ENCODE measurements around the gene SGIP1. TPM values are rescaled to one million over a fixed set of nuclear protein-coding genes. Genes with fewer than 3 reads are reported as not detected.
A peak's percentile ranks its signal among the peaks of the same experiment; 100 is the strongest.

The SGIP1 gene
- polyA plus RNA-seq, 1 of the 3 experiments (the other 2 are of a cell fraction), result 15.5 TPM

GRCh38 chr1:66489972-66490601 lies 43.9 kb upstream of the SGIP1 start:
- no peaks in the 10 kb centered on the region for H3K9me3 ChIP-seq
- H3K36me3 ChIP-seq (replicated peaks in 1 of 2; ENCODE audit: control insufficient read depth in 1 of 2, insufficient read depth in 2 of 2, low read length in 1 of 2), result no peaks in the 10 kb centered on the region
- no peaks in the 10 kb centered on the region for H4K20me1 ChIP-seq (ENCODE audit: insufficient read depth)
- H3K4me2 ChIP-seq, result peak overlapping the region; percentile 81
- no peak for DNase-seq
- H3K4me1 ChIP-seq (ENCODE audit: control insufficient read depth in 1 of 2, insufficient read depth in 2 of 2, low read depth in 1 of 2, low read length in 1 of 2), result peaks cover 46 to 63% of the 10 kb centered on the region in 2 experiments
- H3K27ac ChIP-seq (ENCODE audit: low read depth in 2 of 2, low read length in 1 of 2), result peak overlapping the region; percentile 95 to 100
- CTCF ChIA-PET, result interaction anchor here (0.9 to 3.6 kb wide), 11 partner anchors 10 to 247 kb away, joined by 3 to 25 read pairs (median 9); no protein-coding TSS in a partner anchor
- no peaks in the 10 kb centered on the region for H3K27me3 ChIP-seq (ENCODE audit: insufficient read depth)
- H3K9me2 ChIP-seq, result no peaks in the 10 kb centered on the region
- H3K4me3 ChIP-seq (ENCODE audit: low read depth in 2 of 2, low read length in 1 of 2), result peak overlapping the region in 1 of 2 experiments; percentile 33; a peak in 1 of 4 replicates
- peak overlapping the region; percentile 70 for H3K9ac ChIP-seq
- 15% methylated on average over 2 of the region's 2 CpGs for WGBS (ENCODE audit: low lambda C conversion rate)
- no peaks in the 10 kb centered on the region for H3K79me2 ChIP-seq (ENCODE audit: insufficient read depth)
- peak overlapping the region; percentile 88 for H2AFZ ChIP-seq (ENCODE audit: low read depth)
- POLR2A ChIA-PET, result interaction anchor here (1.1 to 2.6 kb wide), 4 partner anchors 14 to 307 kb away, joined by 4 to 28 read pairs (median 8); no protein-coding TSS in a partner anchor
- TF ChIP-seq FOXJ3 (CRISPR knock-in tag; IDR thresholded peaks at IDR 0.05) (no peak), YY1 (IDR thresholded peaks at IDR 0.05; ENCODE audit: low read depth) (no peak), TAF1 (IDR thresholded peaks at IDR 0.05; ENCODE audit: borderline replicate concordance, low read depth, low read length) (no peak), EP300 (IDR thresholded peaks at IDR 0.05; ENCODE audit: borderline replicate concordance in 1 of 2, low read depth in 1 of 2, low read length in 1 of 2) (peak in 1 of 2 experiments; percentile 12; a peak in 1 of 4 replicates), RCOR1 (IDR thresholded peaks at IDR 0.05; ENCODE audit: low read length) (no peak)
- TF ChIP-seq, protein P1, sequence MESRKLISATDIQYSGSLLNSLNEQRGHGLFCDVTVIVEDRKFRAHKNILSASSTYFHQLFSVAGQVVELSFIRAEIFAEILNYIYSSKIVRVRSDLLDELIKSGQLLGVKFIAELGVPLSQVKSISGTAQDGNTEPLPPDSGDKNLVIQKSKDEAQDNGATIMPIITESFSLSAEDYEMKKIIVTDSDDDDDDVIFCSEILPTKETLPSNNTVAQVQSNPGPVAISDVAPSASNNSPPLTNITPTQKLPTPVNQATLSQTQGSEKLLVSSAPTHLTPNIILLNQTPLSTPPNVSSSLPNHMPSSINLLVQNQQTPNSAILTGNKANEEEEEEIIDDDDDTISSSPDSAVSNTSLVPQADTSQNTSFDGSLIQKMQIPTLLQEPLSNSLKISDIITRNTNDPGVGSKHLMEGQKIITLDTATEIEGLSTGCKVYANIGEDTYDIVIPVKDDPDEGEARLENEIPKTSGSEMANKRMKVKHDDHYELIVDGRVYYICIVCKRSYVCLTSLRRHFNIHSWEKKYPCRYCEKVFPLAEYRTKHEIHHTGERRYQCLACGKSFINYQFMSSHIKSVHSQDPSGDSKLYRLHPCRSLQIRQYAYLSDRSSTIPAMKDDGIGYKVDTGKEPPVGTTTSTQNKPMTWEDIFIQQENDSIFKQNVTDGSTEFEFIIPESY (IDR thresholded peaks at IDR 0.05; ENCODE audit: borderline replicate concordance, low read depth), result no peak
- peaks cover 47% of the 10 kb centered on the region for H3F3A ChIP-seq (replicated peaks; ENCODE audit: insufficient read depth)

DNA sequence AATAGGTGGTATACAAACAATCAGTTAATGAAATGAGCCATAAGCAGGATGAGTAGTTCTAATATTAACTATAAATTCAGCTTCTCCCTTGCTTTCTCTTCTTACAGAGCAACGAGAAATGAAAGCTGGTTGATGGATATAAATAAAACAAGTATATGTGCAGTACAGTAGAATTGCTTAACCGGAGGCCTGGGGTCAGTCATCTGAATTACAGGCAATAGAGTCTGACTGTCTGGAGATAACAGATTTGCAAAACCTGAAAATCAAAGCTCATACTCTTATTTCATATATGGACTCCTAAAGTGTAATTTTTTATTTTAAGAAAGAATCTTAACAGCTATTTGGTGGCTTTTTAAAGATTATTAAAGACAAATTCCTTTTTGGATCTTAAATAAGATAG lies 43.1 kb upstream of the SGIP1 start:
- no peaks in the 10 kb centered on the region for H3K9me2 ChIP-seq
- no peaks in the 10 kb centered on the region for H3K79me2 ChIP-seq (ENCODE audit: insufficient read depth)
- H3K9me3 ChIP-seq, result no peaks in the 10 kb centered on the region
- H4K20me1 ChIP-seq (ENCODE audit: insufficient read depth), result no peaks in the 10 kb centered on the region
- H3F3A ChIP-seq (replicated peaks; ENCODE audit: insufficient read depth), result peaks cover 47% of the 10 kb centered on the region
- POLR2A ChIA-PET, result interaction anchor here (1.1 to 2.6 kb wide), 4 partner anchors 13 to 308 kb away, joined by 4 to 28 read pairs (median 8); no protein-coding TSS in a partner anchor
- CTCF ChIA-PET, result interaction anchor here (0.7 to 3.6 kb wide), 13 partner anchors 11 to 248 kb away, joined by 3 to 25 read pairs (median 7); no protein-coding TSS in a partner anchor
- H3K36me3 ChIP-seq (replicated peaks in 1 of 2; ENCODE audit: control insufficient read depth in 1 of 2, insufficient read depth in 2 of 2, low read length in 1 of 2), result no peaks in the 10 kb centered on the region
- peak; percentile 39 for DNase-seq
- H2AFZ ChIP-seq (ENCODE audit: low read depth), result peak overlapping the region; percentile 88
- H3K27me3 ChIP-seq (ENCODE audit: insufficient read depth), result no peaks in the 10 kb centered on the region
- H3K4me2 ChIP-seq, result peak overlapping the region; percentile 81
- peak overlapping the region; percentile 70 for H3K9ac ChIP-seq
- H3K4me1 ChIP-seq (ENCODE audit: control insufficient read depth in 1 of 2, insufficient read depth in 2 of 2, low read depth in 1 of 2, low read length in 1 of 2), result peaks cover 46 to 71% of the 10 kb centered on the region in 2 experiments
- peak overlapping the region in 1 of 2 experiments; percentile 33; a peak in 2 of 4 replicates for H3K4me3 ChIP-seq (ENCODE audit: low read depth in 2 of 2, low read length in 1 of 2)
- 6% methylated on average over 2 of the region's 2 CpGs for WGBS (ENCODE audit: low lambda C conversion rate)
- peak overlapping the region; percentile 95 to 100 for H3K27ac ChIP-seq (ENCODE audit: low read depth in 2 of 2, low read length in 1 of 2)
- no peak for TF ChIP-seq ELF1 (IDR thresholded peaks at IDR 0.05)
- TF ChIP-seq FOXJ3 (CRISPR knock-in tag; IDR thresholded peaks at IDR 0.05), result peak; percentile 77
- TF ChIP-seq RCOR1 (IDR thresholded peaks at IDR 0.05; ENCODE audit: low read length), result peak; percentile 76
- TF ChIP-seq CTCF (IDR thresholded peaks at IDR 0.05), result no peak
- TF ChIP-seq JUND (IDR thresholded peaks at IDR 0.05), result peak; percentile 53
- TF ChIP-seq, protein P2, sequence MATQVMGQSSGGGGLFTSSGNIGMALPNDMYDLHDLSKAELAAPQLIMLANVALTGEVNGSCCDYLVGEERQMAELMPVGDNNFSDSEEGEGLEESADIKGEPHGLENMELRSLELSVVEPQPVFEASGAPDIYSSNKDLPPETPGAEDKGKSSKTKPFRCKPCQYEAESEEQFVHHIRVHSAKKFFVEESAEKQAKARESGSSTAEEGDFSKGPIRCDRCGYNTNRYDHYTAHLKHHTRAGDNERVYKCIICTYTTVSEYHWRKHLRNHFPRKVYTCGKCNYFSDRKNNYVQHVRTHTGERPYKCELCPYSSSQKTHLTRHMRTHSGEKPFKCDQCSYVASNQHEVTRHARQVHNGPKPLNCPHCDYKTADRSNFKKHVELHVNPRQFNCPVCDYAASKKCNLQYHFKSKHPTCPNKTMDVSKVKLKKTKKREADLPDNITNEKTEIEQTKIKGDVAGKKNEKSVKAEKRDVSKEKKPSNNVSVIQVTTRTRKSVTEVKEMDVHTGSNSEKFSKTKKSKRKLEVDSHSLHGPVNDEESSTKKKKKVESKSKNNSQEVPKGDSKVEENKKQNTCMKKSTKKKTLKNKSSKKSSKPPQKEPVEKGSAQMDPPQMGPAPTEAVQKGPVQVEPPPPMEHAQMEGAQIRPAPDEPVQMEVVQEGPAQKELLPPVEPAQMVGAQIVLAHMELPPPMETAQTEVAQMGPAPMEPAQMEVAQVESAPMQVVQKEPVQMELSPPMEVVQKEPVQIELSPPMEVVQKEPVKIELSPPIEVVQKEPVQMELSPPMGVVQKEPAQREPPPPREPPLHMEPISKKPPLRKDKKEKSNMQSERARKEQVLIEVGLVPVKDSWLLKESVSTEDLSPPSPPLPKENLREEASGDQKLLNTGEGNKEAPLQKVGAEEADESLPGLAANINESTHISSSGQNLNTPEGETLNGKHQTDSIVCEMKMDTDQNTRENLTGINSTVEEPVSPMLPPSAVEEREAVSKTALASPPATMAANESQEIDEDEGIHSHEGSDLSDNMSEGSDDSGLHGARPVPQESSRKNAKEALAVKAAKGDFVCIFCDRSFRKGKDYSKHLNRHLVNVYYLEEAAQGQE (IDR thresholded peaks at IDR 0.05; ENCODE audit: low read depth, low read length), result no peak
- TF ChIP-seq TCF12 (IDR thresholded peaks at IDR 0.05), result peak; percentile 96
- TF ChIP-seq, protein P3, sequence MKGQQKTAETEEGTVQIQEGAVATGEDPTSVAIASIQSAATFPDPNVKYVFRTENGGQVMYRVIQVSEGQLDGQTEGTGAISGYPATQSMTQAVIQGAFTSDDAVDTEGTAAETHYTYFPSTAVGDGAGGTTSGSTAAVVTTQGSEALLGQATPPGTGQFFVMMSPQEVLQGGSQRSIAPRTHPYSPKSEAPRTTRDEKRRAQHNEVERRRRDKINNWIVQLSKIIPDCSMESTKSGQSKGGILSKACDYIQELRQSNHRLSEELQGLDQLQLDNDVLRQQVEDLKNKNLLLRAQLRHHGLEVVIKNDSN (IDR thresholded peaks at IDR 0.05; ENCODE audit: borderline replicate concordance, low read depth), result no peak
- no peak for TF ChIP-seq NFIC (IDR thresholded peaks at IDR 0.05; ENCODE audit: borderline replicate concordance)
- TF ChIP-seq PBX3 (IDR thresholded peaks at IDR 0.05), result peak; percentile 90
- TF ChIP-seq EZH2phosphoT487 (IDR thresholded peaks at IDR 0.05; ENCODE audit: borderline replicate concordance, low read depth), result no peak
- peak; percentile 43; the same call in 1 of the 2 replicates for TF ChIP-seq FOXM1 (IDR thresholded peaks at IDR 0.05; ENCODE audit: low read depth)
- TF ChIP-seq TAF1 (IDR thresholded peaks at IDR 0.05; ENCODE audit: borderline replicate concordance, low read depth, low read length), result no peak

Measured in SK-N-SH (cell line).